Measurements from ENCODE around the gene TPCN2. TPM values are rescaled to one million over a fixed set of nuclear protein-coding genes. Genes with fewer than 3 reads are reported as not detected.
"Not testable (repeated sequence)": the region's sequence is repeated elsewhere in the genome, so short reads cannot be mapped to it uniquely, and the experiment has no call there.

Gene TPCN2
- total RNA-seq, 6 experiments from 2014 or later: 10.7 to 27.2 (median 15.6) TPM

DNA sequence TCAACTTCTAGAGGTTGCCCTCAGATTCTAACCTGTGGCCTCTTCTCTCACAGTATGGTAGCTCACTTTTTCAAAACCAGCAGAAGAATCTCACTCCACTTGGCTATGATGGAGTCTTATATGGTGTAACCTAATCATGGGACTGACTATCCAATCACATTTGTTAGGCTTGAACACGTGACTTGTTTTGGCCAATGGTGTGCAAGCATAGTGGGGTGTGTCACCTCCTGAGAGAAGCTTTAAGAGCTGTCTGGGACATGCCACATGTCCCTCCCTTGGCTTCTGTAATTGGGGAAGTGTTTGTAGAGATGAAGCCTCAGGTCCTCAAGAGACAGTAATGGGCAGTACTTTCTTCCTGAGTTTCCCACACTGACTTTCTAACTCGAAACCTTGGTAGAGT is 94.2 kb downstream of the TPCN2 start:
- no peak for ATAC-seq
- H3K9me3 ChIP-seq: no peaks in the 10 kb centered on the region
- WGBS (ENCODE audit: insufficient coverage, low coverage, low lambda C conversion rate, missing lambda C conversion rate): 100% methylated on average over 1 of the region's 2 CpGs
- no peaks in the 10 kb centered on the region for H3K4me1 ChIP-seq
- no peak overlapping the region for H3K27ac ChIP-seq
- H3K4me3 ChIP-seq: no peak overlapping the region
- no peaks in the 10 kb centered on the region for H3K36me3 ChIP-seq
- DNase-seq: no peak
- H3K27me3 ChIP-seq: no peaks in the 10 kb centered on the region
- intact Hi-C loops (cut with DNase I): no loop called here
- TF ChIP-seq, protein P1, sequence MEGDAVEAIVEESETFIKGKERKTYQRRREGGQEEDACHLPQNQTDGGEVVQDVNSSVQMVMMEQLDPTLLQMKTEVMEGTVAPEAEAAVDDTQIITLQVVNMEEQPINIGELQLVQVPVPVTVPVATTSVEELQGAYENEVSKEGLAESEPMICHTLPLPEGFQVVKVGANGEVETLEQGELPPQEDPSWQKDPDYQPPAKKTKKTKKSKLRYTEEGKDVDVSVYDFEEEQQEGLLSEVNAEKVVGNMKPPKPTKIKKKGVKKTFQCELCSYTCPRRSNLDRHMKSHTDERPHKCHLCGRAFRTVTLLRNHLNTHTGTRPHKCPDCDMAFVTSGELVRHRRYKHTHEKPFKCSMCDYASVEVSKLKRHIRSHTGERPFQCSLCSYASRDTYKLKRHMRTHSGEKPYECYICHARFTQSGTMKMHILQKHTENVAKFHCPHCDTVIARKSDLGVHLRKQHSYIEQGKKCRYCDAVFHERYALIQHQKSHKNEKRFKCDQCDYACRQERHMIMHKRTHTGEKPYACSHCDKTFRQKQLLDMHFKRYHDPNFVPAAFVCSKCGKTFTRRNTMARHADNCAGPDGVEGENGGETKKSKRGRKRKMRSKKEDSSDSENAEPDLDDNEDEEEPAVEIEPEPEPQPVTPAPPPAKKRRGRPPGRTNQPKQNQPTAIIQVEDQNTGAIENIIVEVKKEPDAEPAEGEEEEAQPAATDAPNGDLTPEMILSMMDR (IDR thresholded peaks at IDR 0.05): no peak
- TF ChIP-seq POLR2A (IDR thresholded peaks at IDR 0.05): no peak

DNA sequence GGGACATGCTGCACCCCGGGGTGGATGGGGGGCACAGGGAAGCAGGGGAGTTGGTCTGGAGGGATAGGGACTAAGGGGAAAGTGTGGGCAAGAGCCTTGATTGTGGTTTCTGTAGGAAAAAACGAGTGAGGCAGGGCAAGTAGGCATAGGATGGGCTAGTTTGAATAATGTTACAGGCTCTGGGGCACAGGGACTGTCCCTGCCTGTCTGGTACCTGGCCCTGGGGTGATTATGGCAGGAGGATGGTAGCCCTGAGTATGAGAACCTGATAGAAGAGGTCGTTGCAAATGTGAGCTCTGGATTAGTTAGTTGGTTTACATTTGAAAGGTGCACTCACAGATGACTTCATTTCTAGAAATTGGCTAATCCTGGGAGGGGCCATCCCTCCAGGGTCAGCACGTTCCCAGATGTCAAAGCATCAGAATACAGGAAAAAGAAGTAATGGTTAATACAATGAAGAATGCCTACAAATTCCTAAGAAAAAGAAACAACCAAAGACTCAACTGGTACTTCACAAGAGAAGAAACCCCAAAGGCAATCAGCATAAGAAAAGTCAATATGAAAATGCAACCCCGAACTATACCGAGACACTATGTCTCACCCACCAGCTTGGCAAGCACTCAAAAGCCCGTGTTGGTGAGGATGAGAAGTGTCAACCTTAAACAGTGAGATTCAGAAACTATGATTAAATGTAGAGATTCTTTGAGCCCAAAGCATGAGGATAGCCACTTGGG is 95.8 kb downstream of the TPCN2 start:
- intact Hi-C loops (cut with DNase I): no loop called here
- H3K27ac ChIP-seq: no peak overlapping the region
- no peaks in the 10 kb centered on the region for H3K9me3 ChIP-seq
- no peak overlapping the region for H3K4me3 ChIP-seq
- 61% methylated on average over 7 of the region's 7 CpGs for WGBS (ENCODE audit: insufficient coverage, low coverage, low lambda C conversion rate, missing lambda C conversion rate)
- no peaks in the 10 kb centered on the region for H3K4me1 ChIP-seq
- DNase-seq: no peak
- no peaks in the 10 kb centered on the region for H3K36me3 ChIP-seq
- no peak for ATAC-seq
- TF ChIP-seq, protein P1 (IDR thresholded peaks at IDR 0.05): no peak
- no peak for TF ChIP-seq POLR2A (IDR thresholded peaks at IDR 0.05)
- no peaks in the 10 kb centered on the region for H3K27me3 ChIP-seq

DNA sequence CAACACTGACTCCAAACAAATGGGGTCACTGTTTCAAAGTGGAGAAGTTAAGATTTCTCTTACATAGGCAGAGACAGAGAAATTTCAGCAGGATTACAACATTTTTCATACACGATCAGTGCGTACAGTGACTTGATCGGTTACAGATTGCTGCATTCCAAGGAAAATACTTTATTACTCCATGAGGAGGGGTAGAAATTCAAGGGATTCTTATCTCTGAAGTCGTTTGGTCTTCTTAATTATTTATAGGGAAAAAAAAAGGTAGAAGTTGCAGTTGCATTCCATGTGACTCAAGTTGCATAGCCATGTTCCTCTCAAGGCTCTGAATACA is 96.3 kb downstream of the TPCN2 start:
- intact Hi-C loops (cut with DNase I): no loop called here
- TF ChIP-seq, protein P1 (IDR thresholded peaks at IDR 0.05): no peak
- TF ChIP-seq POLR2A (IDR thresholded peaks at IDR 0.05): no peak
- Histone ChIP-seq H3K9me3 (no peaks in the 10 kb centered on the region), H3K4me1 (no peaks in the 10 kb centered on the region), H3K36me3 (no peaks in the 10 kb centered on the region), H3K27ac (no peak overlapping the region), H3K27me3 (no peaks in the 10 kb centered on the region), H3K4me3 (no peak overlapping the region)
- ATAC-seq: no peak
- WGBS (ENCODE audit: insufficient coverage, low coverage, low lambda C conversion rate, missing lambda C conversion rate): 75% methylated on average over 4 of the region's 4 CpGs
- no peak for DNase-seq

DNA sequence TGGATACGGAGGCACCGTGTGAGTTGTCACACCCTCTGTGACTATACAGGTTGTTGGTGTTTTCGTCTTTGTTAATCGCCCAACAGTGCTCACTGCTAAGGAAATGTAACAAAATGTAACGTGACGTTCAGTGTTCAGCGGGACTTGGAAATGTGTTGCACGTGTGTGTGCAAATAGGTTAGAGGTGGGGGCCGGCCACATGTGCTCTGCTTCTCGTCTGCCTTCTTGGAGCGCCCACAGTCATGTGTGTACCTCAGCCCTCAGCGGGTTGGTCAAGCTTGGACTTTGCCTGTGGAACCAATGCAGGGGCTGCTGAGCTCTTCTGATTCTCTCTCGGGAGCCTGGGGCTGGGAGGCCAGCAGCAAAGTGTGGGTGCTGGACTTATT is 99.6 kb downstream of the TPCN2 start:
- intact Hi-C loops (cut with DNase I): no loop called here
- no peaks in the 10 kb centered on the region for H3K9me3 ChIP-seq
- no peaks in the 10 kb centered on the region for H3K27me3 ChIP-seq
- no peaks in the 10 kb centered on the region for H3K36me3 ChIP-seq
- TF ChIP-seq, protein P1 (IDR thresholded peaks at IDR 0.05): no peak
- TF ChIP-seq POLR2A (IDR thresholded peaks at IDR 0.05): no peak
- H3K4me3 ChIP-seq: no peak overlapping the region
- no peaks in the 10 kb centered on the region for H3K4me1 ChIP-seq
- H3K27ac ChIP-seq: no peak overlapping the region
- DNase-seq (no peak), ATAC-seq (no peak)
- 87% methylated on average over 10 of the region's 13 CpGs for WGBS (ENCODE audit: insufficient coverage, low coverage, low lambda C conversion rate, missing lambda C conversion rate)

DNA sequence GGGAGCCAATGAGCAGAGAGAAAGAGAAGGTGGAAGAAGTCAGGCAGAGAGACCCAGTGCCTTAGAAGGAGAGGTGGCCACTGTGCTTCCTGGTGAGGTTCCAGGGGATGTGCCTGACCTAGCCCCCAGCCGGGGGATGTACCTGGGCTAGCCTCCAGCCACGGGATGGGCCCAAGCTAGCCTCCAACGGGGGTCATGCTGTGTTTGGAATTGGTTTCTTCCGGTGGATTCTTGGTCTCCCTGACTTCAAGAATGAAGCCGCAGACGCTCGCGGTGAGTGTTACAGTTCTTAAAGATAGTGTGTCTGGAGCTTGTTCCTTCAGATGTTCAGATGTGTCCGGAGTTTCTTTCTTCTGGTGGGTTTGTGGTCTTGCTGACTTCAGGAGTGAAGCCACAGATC is 100.1 kb downstream of the TPCN2 start:
- TF ChIP-seq POLR2A (IDR thresholded peaks at IDR 0.05): no peak
- TF ChIP-seq, protein P1 (IDR thresholded peaks at IDR 0.05): no peak

DNA sequence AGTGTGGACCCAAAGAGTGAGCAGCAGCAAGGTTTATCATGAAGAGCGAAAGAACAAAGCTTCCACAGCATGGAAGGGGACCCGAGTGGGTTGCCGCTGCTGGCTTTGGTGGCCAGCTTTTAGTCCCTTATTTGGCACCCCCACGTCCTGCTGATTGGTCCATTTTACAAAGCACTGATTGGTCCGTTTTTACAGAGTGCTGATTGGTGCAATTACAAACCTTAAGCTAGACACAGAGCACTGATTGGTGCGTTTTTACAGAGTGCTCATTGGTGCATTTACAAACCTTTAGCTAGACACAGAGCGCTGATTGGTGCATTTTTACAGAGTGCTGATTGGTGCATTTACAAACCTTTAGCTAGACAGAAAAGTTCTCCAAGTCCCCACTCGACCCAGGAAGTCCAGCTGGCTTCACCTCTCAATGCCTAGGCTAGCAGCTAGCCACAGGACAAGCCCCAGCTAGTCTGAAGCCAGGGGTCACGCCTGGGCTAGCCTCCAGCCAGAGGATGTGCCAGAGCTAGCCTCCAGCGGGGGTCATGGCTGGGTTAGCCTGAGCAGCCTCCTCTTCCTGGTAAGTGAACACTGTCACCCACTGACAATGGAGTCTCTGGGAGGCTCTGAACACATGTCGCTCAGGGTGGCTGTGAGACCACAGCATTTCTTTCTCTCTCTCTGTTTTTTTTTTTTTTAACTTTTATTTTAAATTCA is 100.8 kb downstream of the TPCN2 start:
- H3K27ac ChIP-seq; intact Hi-C loops (cut with DNase I); H3K4me1 ChIP-seq; ATAC-seq; H3K27me3 ChIP-seq; DNase-seq; H3K9me3 ChIP-seq; H3K4me3 ChIP-seq; H3K36me3 ChIP-seq: not testable (repeated sequence)
- WGBS (ENCODE audit: insufficient coverage, low coverage, low lambda C conversion rate, missing lambda C conversion rate): 74% methylated on average over 8 of the region's 11 CpGs

More for the DNA sequence above, 100.1 kb downstream of the TPCN2 start:
- no peaks in the 10 kb centered on the region for H3K4me1 ChIP-seq
- ATAC-seq: no peak
- no peak overlapping the region for H3K4me3 ChIP-seq
- WGBS (ENCODE audit: insufficient coverage, low coverage, low lambda C conversion rate, missing lambda C conversion rate): no CpG with 5 or more reads among the region's 9 CpGs
- H3K27me3 ChIP-seq: no peaks in the 10 kb centered on the region
- no peak for DNase-seq
- intact Hi-C loops (cut with DNase I): no loop called here
- H3K36me3 ChIP-seq: no peaks in the 10 kb centered on the region
- no peaks in the 10 kb centered on the region for H3K9me3 ChIP-seq
- no peak overlapping the region for H3K27ac ChIP-seq
